K562 (cell line): ENCODE data around the gene TRIM31.

ENCODE experiments used
- BRD4 ChIP-seq: fragments of 200-600 bp; sonication (generic); IDR thresholded peaks from 2 replicates; pipeline ENCODE4 v1.6.1; 2017; ENCODE audit warnings: inconsistent platforms
- FOSL1 ChIP-seq: fragments of 200-800 bp; sonication (Bioruptor generic); conservative IDR thresholded peaks from 2 replicates; pipeline ENCODE4 v1.6.1; 2016; ENCODE audit warnings: missing genetic modification characterization, missing compliant biosample characterization
- FOXA3 ChIP-seq, 2 experiments: fragments of 450-650 bp in 1 of 2; sonication (generic) in 1 of 2; formaldehyde crosslinking; IDR thresholded peaks in 1 of 2; conservative IDR thresholded peaks in 1 of 2; 2 replicates each; pipeline versions ENCODE4 v1.4.0 to v1.8.0; 2020 to 2022; ENCODE audit warnings: mild to moderate bottlenecking in 2 of 2, missing genetic modification reagents in 1 of 2
- FOXJ3 ChIP-seq: sonication (generic); formaldehyde crosslinking; IDR thresholded peaks from 2 replicates; pipeline ENCODE4 v1.4.0; 2020; ENCODE audit warnings: mild to moderate bottlenecking, missing genetic modification reagents
- FOXM1 ChIP-seq, 2 experiments: fragments of 450-650 bp in 1 of 2; sonication (generic) in 1 of 2; formaldehyde crosslinking in 1 of 2; IDR thresholded peaks; 2 replicates each; pipeline versions ENCODE4 v1.6.1 to v1.9.0; 2017 to 2022; ENCODE audit warnings: low read depth in 2 of 2, mild to moderate bottlenecking in 2 of 2, missing genetic modification reagents in 1 of 2, moderate library complexity in 1 of 2
- REST ChIP-seq, 2 experiments: fragments of 450-650 bp; formaldehyde crosslinking in 1 of 2; IDR thresholded peaks; 2 replicates each; pipeline versions ENCODE4 v1.4.0 to v1.6.1; 2014 to 2020; ENCODE audit warnings: mild to moderate bottlenecking in 2 of 2, borderline replicate concordance in 1 of 2, low read depth in 1 of 2
- USF2 ChIP-seq: sonication (generic); formaldehyde crosslinking; IDR thresholded peaks from 2 replicates; pipeline ENCODE4 v1.5.0; 2020; ENCODE audit warnings: missing genetic modification reagents
- ZNF197 ChIP-seq: fragments of 200-800 bp; sonication (Bioruptor generic); IDR thresholded peaks from 2 replicates; pipeline ENCODE4 v1.6.1; 2016; ENCODE audit warnings: low read depth, missing genetic modification characterization, missing compliant biosample characterization
- ZNF79 ChIP-seq: fragments of 250-450 bp; sonication (Bioruptor Pico); IDR thresholded peaks from 2 replicates; pipeline ENCODE4 v1.4.0; 2020; ENCODE audit warnings: low read depth, mild to moderate bottlenecking, moderate library complexity
- TF ChIP-seq, protein P1 (sequence below): fragments of 450-650 bp; IDR thresholded peaks from 2 replicates; pipeline ENCODE4 v1.6.1; 2018; ENCODE audit warnings: mild to moderate bottlenecking, low read depth; ENCODE audit not compliant: partially characterized antibody
- TF ChIP-seq, protein P2 (sequence below): fragments of 150-350 bp; conservative IDR thresholded peaks from 2 replicates; pipeline ENCODE4 v1.6.1; 2014; ENCODE audit warnings: low read length
- TF ChIP-seq, protein P3 (sequence below): fragments of 200-800 bp; sonication (Bioruptor generic); IDR thresholded peaks from 2 replicates; pipeline ENCODE4 v1.6.1; 2017; ENCODE audit warnings: missing genetic modification characterization, missing compliant biosample characterization

DNA sequence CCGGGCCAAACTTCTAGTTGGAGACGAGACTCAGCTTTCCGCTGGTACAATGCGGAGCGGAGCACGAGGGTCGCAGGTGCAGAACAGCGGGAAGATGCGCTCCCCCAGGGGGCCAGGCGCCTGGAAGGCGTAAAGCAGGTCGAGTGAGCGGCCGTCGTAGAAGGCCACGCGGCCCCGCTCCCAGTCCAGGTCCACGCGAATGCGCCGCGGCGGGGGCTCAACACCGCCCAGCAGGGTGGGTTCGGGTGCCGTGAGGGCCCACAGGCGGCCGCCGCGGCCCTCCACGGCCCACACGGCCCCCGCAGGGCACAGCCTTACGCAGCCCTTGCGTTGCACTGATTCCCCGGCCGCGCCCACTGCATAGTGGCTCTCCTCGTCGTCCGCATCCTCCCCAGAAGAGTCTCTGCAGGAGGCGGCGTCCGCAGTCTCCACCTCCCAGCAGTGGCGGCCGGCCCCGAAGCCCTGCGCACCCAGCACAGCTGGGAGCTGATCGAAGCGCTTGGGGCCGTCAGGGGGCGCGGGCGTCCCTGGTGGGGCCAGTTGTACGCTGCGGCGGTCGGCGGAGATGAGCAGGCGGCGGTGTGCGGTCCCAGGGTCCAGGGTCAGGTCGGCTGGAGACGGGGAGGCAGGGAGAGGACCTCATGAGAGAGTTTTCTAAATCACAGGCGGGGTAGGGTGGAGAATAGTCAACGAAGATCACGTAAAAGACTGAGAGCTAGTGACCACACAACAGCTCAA, 41.6 kb downstream of the TRIM31 start:
- TF ChIP-seq, protein P1, sequence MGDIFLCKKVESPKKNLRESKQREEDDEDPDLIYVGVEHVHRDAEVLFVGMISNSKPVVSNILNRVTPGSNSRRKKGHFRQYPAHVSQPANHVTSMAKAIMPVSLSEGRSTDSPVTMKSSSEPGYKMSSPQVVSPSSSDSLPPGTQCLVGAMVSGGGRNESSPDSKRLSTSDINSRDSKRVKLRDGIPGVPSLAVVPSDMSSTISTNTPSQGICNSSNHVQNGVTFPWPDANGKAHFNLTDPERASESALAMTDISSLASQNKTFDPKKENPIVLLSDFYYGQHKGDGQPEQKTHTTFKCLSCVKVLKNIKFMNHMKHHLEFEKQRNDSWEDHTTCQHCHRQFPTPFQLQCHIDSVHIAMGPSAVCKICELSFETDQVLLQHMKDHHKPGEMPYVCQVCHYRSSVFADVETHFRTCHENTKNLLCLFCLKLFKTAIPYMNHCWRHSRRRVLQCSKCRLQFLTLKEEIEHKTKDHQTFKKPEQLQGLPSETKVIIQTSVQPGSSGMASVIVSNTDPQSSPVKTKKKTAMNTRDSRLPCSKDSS = no peak
- TF ChIP-seq FOXA3 (CRISPR knock-in tag; conservative IDR thresholded peaks at IDR 0.05 in 1 of 2, IDR thresholded peaks at IDR 0.05 in 1 of 2) = no peak
- TF ChIP-seq BRD4 = no peak
- TF ChIP-seq ZNF79 (CRISPR knock-in tag) = no peak
- TF ChIP-seq, protein P2, sequence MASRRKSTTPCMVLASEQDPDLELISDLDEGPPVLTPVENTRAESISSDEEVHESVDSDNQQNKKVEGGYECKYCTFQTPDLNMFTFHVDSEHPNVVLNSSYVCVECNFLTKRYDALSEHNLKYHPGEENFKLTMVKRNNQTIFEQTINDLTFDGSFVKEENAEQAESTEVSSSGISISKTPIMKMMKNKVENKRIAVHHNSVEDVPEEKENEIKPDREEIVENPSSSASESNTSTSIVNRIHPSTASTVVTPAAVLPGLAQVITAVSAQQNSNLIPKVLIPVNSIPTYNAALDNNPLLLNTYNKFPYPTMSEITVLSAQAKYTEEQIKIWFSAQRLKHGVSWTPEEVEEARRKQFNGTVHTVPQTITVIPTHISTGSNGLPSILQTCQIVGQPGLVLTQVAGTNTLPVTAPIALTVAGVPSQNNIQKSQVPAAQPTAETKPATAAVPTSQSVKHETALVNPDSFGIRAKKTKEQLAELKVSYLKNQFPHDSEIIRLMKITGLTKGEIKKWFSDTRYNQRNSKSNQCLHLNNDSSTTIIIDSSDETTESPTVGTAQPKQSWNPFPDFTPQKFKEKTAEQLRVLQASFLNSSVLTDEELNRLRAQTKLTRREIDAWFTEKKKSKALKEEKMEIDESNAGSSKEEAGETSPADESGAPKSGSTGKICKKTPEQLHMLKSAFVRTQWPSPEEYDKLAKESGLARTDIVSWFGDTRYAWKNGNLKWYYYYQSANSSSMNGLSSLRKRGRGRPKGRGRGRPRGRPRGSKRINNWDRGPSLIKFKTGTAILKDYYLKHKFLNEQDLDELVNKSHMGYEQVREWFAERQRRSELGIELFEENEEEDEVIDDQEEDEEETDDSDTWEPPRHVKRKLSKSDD = no peak
- TF ChIP-seq ZNF197 (CRISPR knock-in tag) = no peak
- TF ChIP-seq USF2 (CRISPR knock-in tag) = no peak
- TF ChIP-seq, protein P3, sequence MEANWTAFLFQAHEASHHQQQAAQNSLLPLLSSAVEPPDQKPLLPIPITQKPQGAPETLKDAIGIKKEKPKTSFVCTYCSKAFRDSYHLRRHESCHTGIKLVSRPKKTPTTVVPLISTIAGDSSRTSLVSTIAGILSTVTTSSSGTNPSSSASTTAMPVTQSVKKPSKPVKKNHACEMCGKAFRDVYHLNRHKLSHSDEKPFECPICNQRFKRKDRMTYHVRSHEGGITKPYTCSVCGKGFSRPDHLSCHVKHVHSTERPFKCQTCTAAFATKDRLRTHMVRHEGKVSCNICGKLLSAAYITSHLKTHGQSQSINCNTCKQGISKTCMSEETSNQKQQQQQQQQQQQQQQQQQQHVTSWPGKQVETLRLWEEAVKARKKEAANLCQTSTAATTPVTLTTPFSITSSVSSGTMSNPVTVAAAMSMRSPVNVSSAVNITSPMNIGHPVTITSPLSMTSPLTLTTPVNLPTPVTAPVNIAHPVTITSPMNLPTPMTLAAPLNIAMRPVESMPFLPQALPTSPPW (CRISPR knock-in tag) = no peak
- no peak for TF ChIP-seq FOXM1 (IDR thresholded peaks at IDR 0.05; ENCODE audit: low read depth)
- no peak for TF ChIP-seq FOXM1 (CRISPR knock-in tag; IDR thresholded peaks at IDR 0.05; ENCODE audit: low read depth)
- TF ChIP-seq FOXJ3 (CRISPR knock-in tag) = no peak
- no peak for TF ChIP-seq REST (IDR thresholded peaks at IDR 0.05; ENCODE audit: borderline replicate concordance)
- no peak for TF ChIP-seq REST (CRISPR knock-in tag; IDR thresholded peaks at IDR 0.05; ENCODE audit: low read depth)
- TF ChIP-seq FOSL1 (tag) = no peak
